CD14-positive monocyte (primary cell): ENCODE measurements around the gene MTFP1. TPM values are rescaled to one million over a fixed set of nuclear protein-coding genes. Genes with fewer than 3 reads are reported as not detected.
A peak's percentile ranks its signal among the peaks of the same experiment; 100 is the strongest.
"Not testable (repeated sequence)": the region's sequence is repeated elsewhere in the genome, so short reads cannot be mapped to it uniquely, and the experiment has no call there.

Source experiments
- DNase-seq, 3 donors: peaks; one replicate each; pipeline ENCODE4 v3.0.0-alpha.2; 2011 to 2022
- H2AFZ ChIP-seq: 2 replicates; pipeline ENCODE4 v1.6.0; 2012; ENCODE audit warnings: mild to moderate bottlenecking, low read depth, low read length, inconsistent platforms; ENCODE audit not compliant: insufficient read depth, poor library complexity, severe bottlenecking
- H3K27ac ChIP-seq, 2 donors: 1 replicate in 1 of 2; 2 replicates in 1 of 2; pipeline ENCODE4 v1.5.1; 2012 to 2013; ENCODE audit warnings: low read length in 2 of 2, control low read depth in 1 of 2, inconsistent platforms in 1 of 2, low read depth in 1 of 2, mild to moderate bottlenecking in 1 of 2
- H3K27me3 ChIP-seq, 2 donors: one replicate each; pipeline versions ENCODE4 v1.6.0 to v1.6.1; 2011 to 2013; ENCODE audit warnings: low read length in 2 of 2; ENCODE audit not compliant: control insufficient read depth in 2 of 2, insufficient read depth in 2 of 2
- H3K36me3 ChIP-seq, 2 donors: replicated peaks in 1 of 2; 1 replicate in 1 of 2; 2 replicates in 1 of 2; pipeline versions ENCODE4 v1.5.1 to v1.6.1; 2012 to 2013; ENCODE audit warnings: low read length in 2 of 2, control low read depth in 1 of 2, inconsistent platforms in 1 of 2, mild to moderate bottlenecking in 1 of 2; ENCODE audit not compliant: insufficient read depth in 2 of 2, control insufficient read depth in 1 of 2
- H3K4me1 ChIP-seq, 2 donors: 1 replicate in 1 of 2; 2 replicates in 1 of 2; pipeline versions ENCODE4 v1.5.1 to v1.6.1; 2012 to 2013; ENCODE audit warnings: low read length in 2 of 2, control low read depth in 1 of 2, inconsistent platforms in 1 of 2, mild to moderate bottlenecking in 1 of 2, moderate library complexity in 1 of 2; ENCODE audit not compliant: insufficient read depth in 2 of 2, control insufficient read depth in 1 of 2
- H3K4me2 ChIP-seq: replicated peaks from 2 replicates; pipeline ENCODE3; 2012; ENCODE audit warnings: low read length, moderate library complexity, mild to moderate bottlenecking; ENCODE audit not compliant: poor library complexity, severe bottlenecking; ENCODE audit errors: extremely low read depth
- H3K4me3 ChIP-seq, 3 experiments: fragments of 200-600 bp in 1 of 3; sonication (generic) in 1 of 3; replicated peaks in 1 of 3; 1 replicate in 2 of 3; 2 replicates in 1 of 3; pipeline ENCODE4 v1.5.1; 2011 to 2013; ENCODE audit warnings: low read length in 3 of 3, mild to moderate bottlenecking in 3 of 3, control low read depth in 2 of 3, low read depth in 2 of 3, inconsistent platforms in 1 of 3, moderate library complexity in 1 of 3
- H3K79me2 ChIP-seq: 2 replicates; pipeline ENCODE4 v1.6.0; 2012; ENCODE audit warnings: mild to moderate bottlenecking, control low read depth, inconsistent platforms, low read length, moderate library complexity; ENCODE audit not compliant: insufficient read depth
- H3K9ac ChIP-seq: 2 replicates; pipeline ENCODE4 v1.6.0; 2017; ENCODE audit warnings: low read length, mild to moderate bottlenecking; ENCODE audit not compliant: insufficient read depth, poor library complexity, severe bottlenecking
- H3K9me3 ChIP-seq, 2 donors: replicated peaks in 1 of 2; 1 replicate in 1 of 2; 2 replicates in 1 of 2; pipeline versions ENCODE4 v1.5.1 to v1.6.1; 2012 to 2013; ENCODE audit warnings: low read length in 2 of 2, control low read depth in 1 of 2; ENCODE audit not compliant: control insufficient read depth in 1 of 2, insufficient read depth in 1 of 2
- H4K20me1 ChIP-seq: 2 replicates; pipeline ENCODE4 v1.6.0; 2012; ENCODE audit warnings: mild to moderate bottlenecking, low read length, control low read depth, moderate library complexity; ENCODE audit not compliant: insufficient read depth
- H3K27ac Mint-ChIP-seq, 7 donors: one replicate each; pipeline ENCODE4 v1.8.0; 2020; ENCODE audit warnings: mild to moderate bottlenecking in 7 of 7, mixed read lengths in 7 of 7, moderate library complexity in 6 of 7, inconsistent platforms in 2 of 7
- H3K27me3 Mint-ChIP-seq, 3 donors: one replicate each; pipeline ENCODE4 v1.8.0; 2021 to 2022; ENCODE audit warnings: low read depth in 3 of 3, mild to moderate bottlenecking in 3 of 3, mixed read lengths in 3 of 3, moderate library complexity in 3 of 3, inconsistent platforms in 1 of 3
- H3K36me3 Mint-ChIP-seq, 2 donors: one replicate each; pipeline ENCODE4 v1.8.0; 2020; ENCODE audit warnings: mixed read lengths in 2 of 2, inconsistent platforms in 1 of 2, mild to moderate bottlenecking in 1 of 2
- H3K4me1 Mint-ChIP-seq: one replicate; pipeline ENCODE4 v1.8.0; 2020; ENCODE audit warnings: mild to moderate bottlenecking, mixed read lengths
- H3K4me3 Mint-ChIP-seq, 2 donors: one replicate each; pipeline ENCODE4 v1.8.0; 2020; ENCODE audit warnings: mild to moderate bottlenecking in 2 of 2, mixed read lengths in 2 of 2, moderate library complexity in 1 of 2
- H3K9me3 Mint-ChIP-seq, 7 donors: one replicate each; pipeline ENCODE4 v1.8.0; 2020 to 2022; ENCODE audit warnings: mixed read lengths in 7 of 7, mild to moderate bottlenecking in 6 of 7, moderate library complexity in 6 of 7, inconsistent platforms in 2 of 7
- WGBS: methylation state at CpG from one replicate; pipeline ENCODE4 v1.1.5; 2013; ENCODE audit warnings: missing lambda C conversion rate; ENCODE audit not compliant: insufficient coverage; 5-methylcytosine and 5-hydroxymethylcytosine counted together
- intact Hi-C, 2 donors: fragments of 100-400 bp; cut with micrococcal nuclease; formaldehyde crosslinking; loops; one replicate each; pipeline versions ENCODE4 v1.15.0 to v1.15.1; 2023
- polyA plus RNA-seq, 3 donors: library from polyadenylated mRNA; depleted of rRNA in 1 of 3; unstranded in 2 of 3; stranded (reverse) in 1 of 3; fragments of 300-500 nt in 2 of 3; fragments of >200 nt in 1 of 3; fragmentation: Illumina TruSeq in 2 of 3; gene quantifications; 1 replicate in 2 of 3; 2 replicates in 1 of 3; pipeline ENCODE4 v1.2.3, GENCODE V29; 2012 to 2021
- TF ChIP-seq, protein P1 (sequence below): fragments of 200-600 bp; IDR thresholded peaks from one replicate; pipeline ENCODE4 v1.8.0; 2022; ENCODE audit warnings: antibody characterized with exemption, mild to moderate bottlenecking

The MTFP1 gene
- polyA plus RNA-seq, 3 donors: 6.2 to 14.2 (median 7.5) TPM

DNA sequence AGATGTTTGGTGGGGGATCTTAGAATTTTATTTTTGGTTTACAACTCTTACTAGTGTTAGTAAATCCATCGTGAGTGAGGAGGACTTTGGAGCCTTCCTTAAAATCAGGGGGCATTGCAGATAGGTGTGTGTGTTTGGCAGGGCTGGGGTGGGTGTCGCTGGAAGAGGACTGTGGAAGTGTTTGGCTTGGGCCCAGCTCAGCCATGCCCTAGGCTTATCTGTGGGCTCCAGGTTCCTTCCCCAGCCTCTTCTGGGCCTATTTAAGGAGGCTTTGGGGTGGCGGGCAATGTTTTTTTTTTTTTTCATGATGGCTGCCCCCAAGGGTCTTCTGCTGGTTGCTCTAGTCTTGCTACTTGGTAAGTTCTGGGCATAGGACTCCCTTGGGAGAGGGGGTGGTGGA is 22.1 kb downstream of the MTFP1 start:
- no peak overlapping the region for H3K9ac ChIP-seq
- Mint-ChIP-seq H3K27ac (peak overlapping the region in 1 of 7 donors; percentile 41), H3K36me3 (no peaks in the 10 kb centered on the region), H3K4me3 (no peak overlapping the region), H3K27me3 (peaks cover 39 to 66% (median 55%) of the 10 kb centered on the region in 3 donors), H3K9me3 (peaks cover 0 to 7% (median 4%) of the 10 kb centered on the region in 7 donors), H3K4me1 (peaks cover 12% of the 10 kb centered on the region)
- intact Hi-C loops: loop anchor here in 1 of 2 donors (10.0 kb wide), 1 partner anchor 147 kb away; the partner anchor contains the start of gene PES1
- no peaks in the 10 kb centered on the region for H4K20me1 ChIP-seq
- no peak overlapping the region for H2AFZ ChIP-seq
- peaks cover 14 to 35% of the 10 kb centered on the region in 2 donors for H3K27me3 ChIP-seq
- H3K4me3 ChIP-seq: no peak overlapping the region
- H3K9me3 ChIP-seq: no peaks in the 10 kb centered on the region
- H3K36me3 ChIP-seq: no peaks in the 10 kb centered on the region
- peaks cover 4 to 5% of the 10 kb centered on the region in 2 donors for H3K4me1 ChIP-seq
- H3K4me2 ChIP-seq: no peak overlapping the region
- TF ChIP-seq, protein P1, sequence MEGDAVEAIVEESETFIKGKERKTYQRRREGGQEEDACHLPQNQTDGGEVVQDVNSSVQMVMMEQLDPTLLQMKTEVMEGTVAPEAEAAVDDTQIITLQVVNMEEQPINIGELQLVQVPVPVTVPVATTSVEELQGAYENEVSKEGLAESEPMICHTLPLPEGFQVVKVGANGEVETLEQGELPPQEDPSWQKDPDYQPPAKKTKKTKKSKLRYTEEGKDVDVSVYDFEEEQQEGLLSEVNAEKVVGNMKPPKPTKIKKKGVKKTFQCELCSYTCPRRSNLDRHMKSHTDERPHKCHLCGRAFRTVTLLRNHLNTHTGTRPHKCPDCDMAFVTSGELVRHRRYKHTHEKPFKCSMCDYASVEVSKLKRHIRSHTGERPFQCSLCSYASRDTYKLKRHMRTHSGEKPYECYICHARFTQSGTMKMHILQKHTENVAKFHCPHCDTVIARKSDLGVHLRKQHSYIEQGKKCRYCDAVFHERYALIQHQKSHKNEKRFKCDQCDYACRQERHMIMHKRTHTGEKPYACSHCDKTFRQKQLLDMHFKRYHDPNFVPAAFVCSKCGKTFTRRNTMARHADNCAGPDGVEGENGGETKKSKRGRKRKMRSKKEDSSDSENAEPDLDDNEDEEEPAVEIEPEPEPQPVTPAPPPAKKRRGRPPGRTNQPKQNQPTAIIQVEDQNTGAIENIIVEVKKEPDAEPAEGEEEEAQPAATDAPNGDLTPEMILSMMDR: no peak
- no peaks in the 10 kb centered on the region for H3K79me2 ChIP-seq
- no peak for DNase-seq
- 87% methylated on average over 2 of the region's 3 CpGs for WGBS
- no peak overlapping the region for H3K27ac ChIP-seq

DNA sequence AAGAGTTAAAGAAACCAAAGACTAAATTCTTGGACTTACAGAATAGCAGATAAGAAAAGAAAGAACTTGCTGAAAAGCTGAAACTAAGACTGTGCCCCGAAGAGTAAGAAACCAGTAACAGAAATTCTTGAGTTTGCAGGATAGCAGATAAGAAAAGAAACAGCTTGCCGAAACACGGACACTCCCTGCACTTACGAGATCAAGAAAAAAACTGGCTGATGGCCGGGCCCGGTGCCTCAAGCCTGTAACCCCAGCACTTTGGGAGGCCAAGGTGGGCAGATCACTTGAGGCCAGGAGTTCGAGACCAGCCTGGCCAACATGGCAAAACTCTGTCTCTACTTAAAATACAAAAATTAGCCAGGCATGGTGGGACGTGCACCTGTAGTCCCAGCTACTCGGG is 25.9 kb downstream of the MTFP1 start:
- H3K27ac ChIP-seq, H4K20me1 ChIP-seq, H3K9me3 ChIP-seq, H3K9ac ChIP-seq, H3K4me1 Mint-ChIP-seq, H3K27ac Mint-ChIP-seq, H3K36me3 ChIP-seq, DNase-seq, intact Hi-C loops, H3K27me3 ChIP-seq, H3K4me3 ChIP-seq, H2AFZ ChIP-seq, H3K4me2 ChIP-seq, H3K4me1 ChIP-seq, H3K36me3 Mint-ChIP-seq, H3K79me2 ChIP-seq: not testable (repeated sequence)
- peak overlapping the region in 1 of 2 donors; percentile 44 for H3K4me3 Mint-ChIP-seq
- 77% methylated on average over 7 of the region's 9 CpGs for WGBS
- peaks cover 4 to 12% (median 8%) of the 10 kb centered on the region in 7 donors for H3K9me3 Mint-ChIP-seq
- H3K27me3 Mint-ChIP-seq: peaks cover 16 to 34% (median 20%) of the 10 kb centered on the region in 3 donors
